GM12864 (cell line): ENCODE data around the gene RFX2.
"Not testable (repeated sequence)": the region's sequence is repeated elsewhere in the genome, so short reads cannot be mapped to it uniquely, and the experiment has no call there.

ENCODE experiments used
- DNase-seq: peaks from one replicate; pipeline ENCODE4 v3.0.0-alpha.2; 2011; ENCODE audit warnings: low read depth
- H3K4me3 ChIP-seq: 2 replicates; pipeline ENCODE4 v1.5.1; 2011; ENCODE audit warnings: mild to moderate bottlenecking, low read depth, low read length, control low read depth
- CTCF ChIP-seq: IDR thresholded peaks from 2 replicates; pipeline ENCODE4 v1.5.1; 2011; ENCODE audit warnings: low read depth, mild to moderate bottlenecking, moderate library complexity, low read length, control low read depth, inconsistent platforms; ENCODE audit errors: missing control alignments

Gene RFX2

GRCh38 chr19:6030214-6030507, 80.1 kb downstream of the RFX2 start:
- H3K4me3 ChIP-seq = no peak overlapping the region
- no peak for TF ChIP-seq CTCF
- DNase-seq = no peak

GRCh38 chr19:6026390-6027227, 83.7 kb downstream of the RFX2 start:
- no peak for TF ChIP-seq CTCF

GRCh38 chr19:6024756-6025155, 85.5 kb downstream of the RFX2 start:
- not testable (repeated sequence) for H3K4me3 ChIP-seq, DNase-seq

More at GRCh38 chr19:6026390-6027227, 83.7 kb downstream of the RFX2 start:
- no peak for DNase-seq
- no peak overlapping the region for H3K4me3 ChIP-seq

- TF ChIP-seq CTCF = no peak
- no peak for DNase-seq
- no peak overlapping the region for H3K4me3 ChIP-seq
Measured at GRCh38 chr19:6023936-6024335, 86.4 kb downstream of the RFX2 start.

- TF ChIP-seq CTCF = no peak
- H3K4me3 ChIP-seq = no peak overlapping the region
- DNase-seq = no peak
Measured at GRCh38 chr19:6023085-6023682, 87.1 kb downstream of the RFX2 start.

GRCh38 chr19:6022570-6023064, 87.7 kb downstream of the RFX2 start:
- no peak for DNase-seq
- H3K4me3 ChIP-seq = no peak overlapping the region
- no peak for TF ChIP-seq CTCF

- H3K4me3 ChIP-seq = no peak overlapping the region
- DNase-seq = peak; percentile 27
- TF ChIP-seq CTCF = peak; percentile 78
Measured at GRCh38 chr19:6021878-6022569, 88.3 kb downstream of the RFX2 start.
